ENCODE data around the gene GRIK5. TPM values are rescaled to one million over a fixed set of nuclear protein-coding genes. Genes with fewer than 3 reads are reported as not detected.

The GRIK5 gene
- total and polyA plus RNA-seq, 2 of the 8 experiments (the other 6 are each of a cell fraction or from before 2014, with no cell fraction given), result 17.8 to 42.9 TPM

DNA sequence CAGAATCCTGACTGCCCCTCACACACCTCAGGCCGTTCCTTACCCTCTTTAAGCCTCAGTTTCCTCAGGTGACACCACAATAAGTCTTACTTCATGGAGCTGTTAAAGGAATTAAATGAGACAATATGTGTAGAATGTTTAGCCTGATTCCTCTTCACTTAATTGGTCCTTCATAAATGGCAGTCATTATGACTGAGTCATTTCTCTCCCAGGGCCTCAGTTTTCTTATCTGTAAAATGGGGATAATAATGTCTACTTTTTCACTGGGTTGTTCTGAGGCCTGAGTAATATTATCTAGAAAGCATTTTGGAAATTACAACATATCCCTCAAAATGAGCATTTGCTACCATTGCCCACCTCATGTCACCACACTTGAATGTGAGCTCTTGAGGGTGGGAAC is 40.7 kb upstream of the GRIK5 start:
- Histone ChIP-seq H4K5ac (ENCODE audit: insufficient read length, low read depth, low read length) (no peak overlapping the region), H3K27ac (ENCODE audit: low read depth, low read length) (no peak overlapping the region), H3K36me3 (ENCODE audit: control insufficient read depth in 2 of 4, insufficient read depth in 4 of 4, low read length in 3 of 4) (no peaks in the 10 kb centered on the region), H3K4ac (replicated peaks; ENCODE audit: insufficient read length, low read depth, low read length) (no peak overlapping the region), H3K4me2 (ENCODE audit: insufficient read depth in 1 of 2, low read depth in 2 of 2, low read length in 2 of 2) (no peak overlapping the region), H3K23me2 (ENCODE audit: low read depth, low read length) (no peaks in the 10 kb centered on the region), H2BK20ac (ENCODE audit: low read length) (no peak overlapping the region), H2BK12ac (ENCODE audit: low read depth, low read length) (no peak overlapping the region), H4K8ac (ENCODE audit: extremely low read depth, insufficient read depth, low read length) (no peak overlapping the region), H3K4me3 (ENCODE audit: extremely low read depth in 1 of 4, insufficient read depth in 2 of 4, low read depth in 3 of 4, low read length in 4 of 4) (no peak overlapping the region), H3K56ac (replicated peaks; ENCODE audit: insufficient read length, low read depth, low read length) (no peak overlapping the region), H4K20me1 (replicated peaks in 1 of 2; ENCODE audit: control insufficient read depth in 1 of 2, insufficient read depth in 2 of 2, low read length in 2 of 2) (no peaks in the 10 kb centered on the region), H3K79me1 (ENCODE audit: low read depth, low read length) (no peaks in the 10 kb centered on the region), H4K91ac (replicated peaks; ENCODE audit: insufficient read length, low read length) (no peak overlapping the region), H3K9me3 (ENCODE audit: insufficient read depth in 2 of 2, low read depth in 1 of 2, low read length in 1 of 2) (no peaks in the 10 kb centered on the region), H2BK120ac (replicated peaks; ENCODE audit: low read depth, low read length) (no peak overlapping the region), H2BK15ac (ENCODE audit: low read length) (no peak overlapping the region), H3K9ac (replicated peaks in 1 of 4; ENCODE audit: extremely low read depth in 1 of 4, low read depth in 3 of 4, low read length in 3 of 4) (no peak overlapping the region), H3K27me3 (replicated peaks in 1 of 4; ENCODE audit: control insufficient read depth in 3 of 4, extremely low read depth in 1 of 4, insufficient read depth in 3 of 4, low read length in 3 of 4) (no peaks in the 10 kb centered on the region), H3K4me1 (replicated peaks in 1 of 4; ENCODE audit: control insufficient read depth in 3 of 4, insufficient read depth in 4 of 4, low read length in 3 of 4) (peaks cover 8 to 19% (median 11%) of the 10 kb centered on the region in 4 experiments), H3K14ac (ENCODE audit: insufficient read length) (no peak overlapping the region), H3K79me2 (ENCODE audit: control insufficient read depth in 1 of 2, insufficient read depth in 2 of 2, low read length in 2 of 2) (no peaks in the 10 kb centered on the region), H2AFZ (ENCODE audit: low read length) (no peak overlapping the region), H3K18ac (ENCODE audit: extremely low read depth, low read length) (no peak overlapping the region), H2AK5ac (ENCODE audit: low read depth, low read length) (no peak overlapping the region; the same call in 1 of the 2 replicates), H2BK5ac (ENCODE audit: low read depth, low read length) (no peak overlapping the region), H3K23ac (ENCODE audit: insufficient read length) (no peak overlapping the region)
- 82% methylated on average over 1 of the region's 1 CpG; no CpG with 5 or more reads in 1 of the 2 experiments for WGBS, 2 experiments (ENCODE audit: extremely low coverage in 1 of 2, insufficient coverage in 1 of 2, insufficient read length in 1 of 2, insufficient replicate concordance in 2 of 2, low coverage in 1 of 2, low lambda C conversion rate in 2 of 2, missing lambda C conversion rate in 1 of 2)
- FAIRE-seq (no peak), DNase-seq (ENCODE audit: low read depth in 1 of 2, low spot score in 2 of 2) (no peak)
- POLR2A ChIA-PET (ENCODE audit: partially characterized antibody), result interaction anchor here (1.0 to 1.4 kb wide), 2 partner anchors 11 to 22 kb away, joined by 4 to 5 read pairs; partner anchors contain the start of gene POU2F2
- TF ChIP-seq KDM1A (IDR thresholded peaks at IDR 0.05; ENCODE audit: borderline replicate concordance, low read length) (peak; percentile 28; the same call in 1 of the 2 replicates), SP4 (IDR thresholded peaks at IDR 0.05; ENCODE audit: low read length) (no peak)
- CTCF ChIA-PET (ENCODE audit: partially characterized antibody), result interaction anchor here (1.2 to 8.5 kb wide), 8 partner anchors 9 to 136 kb away, joined by 3 to 146 read pairs (median 30); partner anchors contain the start of genes GSK3A and POU2F2
